H1 (cell line): Measurements from ENCODE around the gene SRMS. TPM values are rescaled to one million over a fixed set of nuclear protein-coding genes. Genes with fewer than 3 reads are reported as not detected.

Source experiments
- CTCF ChIA-PET: fragments of 300-600 bp; sonication (Branson Sonifier 250); formaldehyde crosslinking; loops from one replicate; lab custom pipeline; 2021; ENCODE audit not compliant: partially characterized antibody; lab: Charles Lee
- POLR2A ChIA-PET: fragments of 300-600 bp; sonication (Branson Sonifier 250); formaldehyde crosslinking; loops from one replicate; lab custom pipeline; 2021; ENCODE audit warnings: inconsistent platforms; ENCODE audit not compliant: partially characterized antibody; lab: Charles Lee
- DNase-seq, 2 experiments: peaks; one replicate each; pipeline versions ENCODE4 v3.0.0 to v3.0.0-alpha.2; 2010 to 2022; ENCODE audit warnings: low spot score in 2 of 2, low read depth in 1 of 2, mixed read lengths in 1 of 2
- FAIRE-seq: peaks from 2 replicates; lab custom pipeline; 2011; peaks lifted over from hg19 to GRCh38; lab: Jason Lieb, UNC
- H2AFZ ChIP-seq: 2 replicates; pipeline ENCODE4 v1.8.1; 2012; ENCODE audit warnings: low read length, inconsistent platforms
- H2AK5ac ChIP-seq: 2 replicates; pipeline ENCODE4 v1.6.1; 2013; ENCODE audit warnings: low read depth, low read length
- H2BK120ac ChIP-seq: replicated peaks from 2 replicates; pipeline ENCODE3; 2013; ENCODE audit warnings: low read depth, low read length, inconsistent platforms
- H2BK12ac ChIP-seq: 2 replicates; pipeline ENCODE4 v1.6.1; 2013; ENCODE audit warnings: low read depth, low read length
- H2BK15ac ChIP-seq: 2 replicates; pipeline ENCODE4 v1.6.1; 2013; ENCODE audit warnings: low read length
- H2BK20ac ChIP-seq: 2 replicates; pipeline ENCODE4 v1.6.1; 2013; ENCODE audit warnings: low read length
- H2BK5ac ChIP-seq: 2 replicates; pipeline ENCODE4 v1.6.1; 2013; ENCODE audit warnings: low read depth, low read length
- H3K14ac ChIP-seq: 2 replicates; pipeline ENCODE4 v1.6.1; 2013; ENCODE audit warnings: inconsistent platforms; ENCODE audit not compliant: insufficient read length
- H3K18ac ChIP-seq: 2 replicates; pipeline ENCODE4 v1.6.1; 2013; ENCODE audit warnings: low read length; ENCODE audit errors: extremely low read depth
- H3K23ac ChIP-seq: 2 replicates; pipeline ENCODE4 v1.6.1; 2013; ENCODE audit warnings: inconsistent platforms; ENCODE audit not compliant: insufficient read length
- H3K23me2 ChIP-seq: 2 replicates; pipeline ENCODE4 v1.6.1; 2013; ENCODE audit warnings: low read depth, low read length
- H3K27ac ChIP-seq: 2 replicates; pipeline ENCODE4 v1.6.1; 2011; ENCODE audit warnings: low read depth, low read length, inconsistent platforms
- H3K27me3 ChIP-seq, 4 experiments: replicated peaks in 1 of 4; 1 replicate in 1 of 4; 2 replicates in 3 of 4; pipeline versions ENCODE4 v1.6.1 to v1.8.1; 2011 to 2013; ENCODE audit warnings: low read length in 3 of 4, mild to moderate bottlenecking in 3 of 4, inconsistent platforms in 2 of 4, mixed read lengths in 2 of 4, moderate library complexity in 1 of 4; ENCODE audit not compliant: control insufficient read depth in 3 of 4, insufficient read depth in 3 of 4; ENCODE audit errors: extremely low read depth in 1 of 4
- H3K36me3 ChIP-seq, 4 experiments: 2 replicates each; pipeline versions ENCODE4 v1.6.1 to v1.8.1; 2011 to 2013; ENCODE audit warnings: mild to moderate bottlenecking in 4 of 4, low read length in 3 of 4, moderate library complexity in 2 of 4, control low read depth in 1 of 4, inconsistent platforms in 1 of 4; ENCODE audit not compliant: insufficient read depth in 4 of 4, control insufficient read depth in 2 of 4
- H3K4ac ChIP-seq: replicated peaks from 2 replicates; pipeline ENCODE3; 2013; ENCODE audit warnings: low read length, low read depth, mixed read lengths, inconsistent platforms; ENCODE audit not compliant: insufficient read length
- H3K4me1 ChIP-seq, 4 experiments: replicated peaks in 1 of 4; 1 replicate in 1 of 4; 2 replicates in 3 of 4; pipeline versions ENCODE4 v1.6.1 to v1.8.1; 2011 to 2013; ENCODE audit warnings: low read length in 3 of 4, inconsistent platforms in 2 of 4, mixed read lengths in 1 of 4; ENCODE audit not compliant: insufficient read depth in 4 of 4, control insufficient read depth in 3 of 4
- H3K4me2 ChIP-seq, 2 experiments: 2 replicates each; pipeline versions ENCODE4 v1.6.1 to v1.8.1; 2011 to 2013; ENCODE audit warnings: low read depth in 2 of 2, low read length in 2 of 2, control low read depth in 1 of 2, inconsistent platforms in 1 of 2, mild to moderate bottlenecking in 1 of 2; ENCODE audit not compliant: insufficient read depth in 1 of 2
- H3K4me3 ChIP-seq, 4 experiments: fragments of 200-600, 300-600 bp in 1 of 4; sonication (generic), shearing (Covaris generic), sonication (Bioruptor Twin) in 1 of 4; 2 replicates each; pipeline versions ENCODE4 v1.5.1 to v1.8.1; 2011 to 2016; ENCODE audit warnings: low read length in 4 of 4, low read depth in 3 of 4, control low read depth in 2 of 4, inconsistent platforms in 2 of 4, mild to moderate bottlenecking in 2 of 4, mixed read lengths in 1 of 4, moderate library complexity in 1 of 4; ENCODE audit not compliant: insufficient read depth in 2 of 4; ENCODE audit errors: extremely low read depth in 1 of 4
- H3K56ac ChIP-seq: replicated peaks from 2 replicates; pipeline ENCODE3; 2013; ENCODE audit warnings: low read depth, mild to moderate bottlenecking, mixed read lengths, low read length, inconsistent platforms; ENCODE audit not compliant: insufficient read length
- H3K79me1 ChIP-seq: 2 replicates; pipeline ENCODE4 v1.6.1; 2013; ENCODE audit warnings: low read depth, low read length, control low read depth
- H3K79me2 ChIP-seq, 2 experiments: 2 replicates each; pipeline versions ENCODE4 v1.6.1 to v1.8.1; 2012 to 2013; ENCODE audit warnings: low read length in 2 of 2, mild to moderate bottlenecking in 2 of 2, inconsistent platforms in 1 of 2; ENCODE audit not compliant: insufficient read depth in 2 of 2, control insufficient read depth in 1 of 2
- H3K9ac ChIP-seq, 4 experiments: replicated peaks in 1 of 4; 1 replicate in 1 of 4; 2 replicates in 3 of 4; pipeline versions ENCODE4 v1.6.1 to v1.8.1; 2011 to 2013; ENCODE audit warnings: low read depth in 3 of 4, low read length in 3 of 4, control low read depth in 2 of 4, mild to moderate bottlenecking in 2 of 4, moderate library complexity in 2 of 4, inconsistent platforms in 1 of 4; ENCODE audit errors: extremely low read depth in 1 of 4
- H3K9me3 ChIP-seq, 2 experiments: 2 replicates each; pipeline versions ENCODE4 v1.6.1 to v1.8.1; 2012 to 2013; ENCODE audit warnings: mild to moderate bottlenecking in 2 of 2, moderate library complexity in 2 of 2, control low read depth in 1 of 2, inconsistent platforms in 1 of 2, low read depth in 1 of 2, low read length in 1 of 2, mixed read lengths in 1 of 2; ENCODE audit not compliant: insufficient read depth in 2 of 2
- H4K20me1 ChIP-seq, 2 experiments: replicated peaks in 1 of 2; 2 replicates each; pipeline versions ENCODE3 to v1.8.1; 2011 to 2013; ENCODE audit warnings: inconsistent platforms in 2 of 2, low read length in 2 of 2, mild to moderate bottlenecking in 1 of 2; ENCODE audit not compliant: insufficient read depth in 2 of 2, control insufficient read depth in 1 of 2
- H4K5ac ChIP-seq: 2 replicates; pipeline ENCODE4 v1.6.1; 2013; ENCODE audit warnings: low read length, low read depth, mixed read lengths, inconsistent platforms; ENCODE audit not compliant: insufficient read length
- H4K8ac ChIP-seq: 2 replicates; pipeline ENCODE4 v1.8.0; 2013; ENCODE audit warnings: mild to moderate bottlenecking, moderate library complexity, low read length, inconsistent platforms; ENCODE audit not compliant: insufficient read depth; ENCODE audit errors: extremely low read depth
- H4K91ac ChIP-seq: replicated peaks from 2 replicates; pipeline ENCODE3; 2013; ENCODE audit warnings: low read length, mixed read lengths, inconsistent platforms; ENCODE audit not compliant: insufficient read length
- GABPA ChIP-seq: IDR thresholded peaks from 2 replicates; pipeline ENCODE4 v1.6.1; 2011; ENCODE audit warnings: mild to moderate bottlenecking, low read length, moderate library complexity, borderline replicate concordance; ENCODE audit not compliant: insufficient read depth
- HDAC2 ChIP-seq, 2 experiments: fragments of 300-600 bp in 1 of 2; sonication (generic) in 1 of 2; IDR thresholded peaks; 2 replicates each; pipeline ENCODE4 v1.6.1; 2011 to 2012; ENCODE audit warnings: low read depth in 2 of 2, low read length in 2 of 2, mild to moderate bottlenecking in 2 of 2, moderate library complexity in 2 of 2, borderline replicate concordance in 1 of 2, inconsistent platforms in 1 of 2
- KDM4A ChIP-seq: IDR thresholded peaks from one replicate; pipeline ENCODE4 v1.7.1; 2012; ENCODE audit warnings: low read depth, mild to moderate bottlenecking, moderate library complexity, low read length, inconsistent platforms; ENCODE audit not compliant: severe bottlenecking
- NANOG ChIP-seq: IDR thresholded peaks from 2 replicates; pipeline ENCODE4 v1.6.1; 2011; ENCODE audit warnings: low read length, low read depth, mild to moderate bottlenecking, inconsistent platforms; ENCODE audit not compliant: insufficient read depth, poor library complexity, severe bottlenecking
- RBBP5 ChIP-seq: IDR thresholded peaks from 2 replicates; pipeline ENCODE4 v1.7.1; 2012; ENCODE audit warnings: low read depth, mild to moderate bottlenecking, inconsistent platforms, low read length, moderate library complexity, borderline replicate concordance
- SIN3A ChIP-seq, 2 experiments: IDR thresholded peaks in 1 of 2; conservative IDR thresholded peaks in 1 of 2; 2 replicates each; pipeline ENCODE4 v1.6.1; 2011 to 2012; ENCODE audit warnings: low read length in 2 of 2, improper control_type of control experiment in 1 of 2, low read depth in 1 of 2, mild to moderate bottlenecking in 1 of 2
- SRF ChIP-seq: IDR thresholded peaks from 2 replicates; pipeline ENCODE4 v1.6.1; 2011; ENCODE audit warnings: mild to moderate bottlenecking, low read depth, low read length, moderate library complexity
- SUZ12 ChIP-seq: fragments of 200-600 bp; sonication (generic); IDR thresholded peaks from 2 replicates; pipeline ENCODE4 v1.6.1; 2012; ENCODE audit warnings: mild to moderate bottlenecking, inconsistent platforms, low read length, moderate library complexity, mixed read lengths
- TAF1 ChIP-seq: IDR thresholded peaks from 2 replicates; pipeline ENCODE4 v1.6.1; 2011; ENCODE audit warnings: mild to moderate bottlenecking, low read depth, low read length
- USF2 ChIP-seq: IDR thresholded peaks from 2 replicates; pipeline ENCODE4 v1.6.1; 2011; ENCODE audit warnings: low read length, improper control_type of control experiment
- WGBS, 2 experiments: shearing (Covaris generic) in 1 of 2; methylation state at CpG; one replicate each; pipeline versions ENCODE4 v1.1.6 to v1.1.7; 2013 to 2015; ENCODE audit warnings: low lambda C conversion rate in 2 of 2, mixed read lengths in 2 of 2, inconsistent platforms in 1 of 2, low coverage in 1 of 2, missing lambda C conversion rate in 1 of 2; ENCODE audit not compliant: insufficient replicate concordance in 2 of 2, insufficient coverage in 1 of 2, insufficient read length in 1 of 2; ENCODE audit errors: extremely low coverage in 1 of 2, missing lambda C conversion rate in 1 of 2; 5-methylcytosine and 5-hydroxymethylcytosine counted together
- polyA plus RNA-seq, 7 experiments: library from polyadenylated mRNA; depleted of rRNA in 3 of 7; stranded (reverse) in 5 of 7; unstranded in 2 of 7; fragments of >200 nt in 5 of 7; fragments of 200-250 nt in 2 of 7; gene quantifications; 1 replicate in 5 of 7; 2 replicates in 1 of 7; 4 replicates in 1 of 7; pipeline versions ENCODE4 v1.2.1 to v1.2.3, GENCODE V29; 2011 to 2013; ENCODE audit warnings: missing spikeins in 2 of 7, mixed read lengths in 2 of 7
- total RNA-seq: library from RNA; stranded (reverse); fragmentation: NEBNext Ultra II Directional; extraction: Animal tissue kit (Norgen Biotek cat#: 25700); gene quantifications from 2 replicates; pipeline ENCODE4 v1.2.1, GENCODE V29; 2021

SRMS gene
- total and polyA plus RNA-seq, 2 of the 8 experiments (the other 6 are each of a cell fraction or from before 2014, with no cell fraction given), result 0.39 to 0.76 TPM

- Histone ChIP-seq H3K27me3 (no peaks in the 10 kb centered on the region), H2BK120ac (no peak overlapping the region), H4K91ac (no peak overlapping the region), H3K14ac (no peak overlapping the region), H3K4ac (no peak overlapping the region), H4K8ac (no peak overlapping the region; the same call in 1 of the 2 replicates), H2AK5ac (no peak overlapping the region), H2BK15ac (no peak overlapping the region), H3K23me2 (no peaks in the 10 kb centered on the region), H3K23ac (no peak overlapping the region), H3K4me1 (no peaks in the 10 kb centered on the region), H3K56ac (no peak overlapping the region), H3K4me2 (no peak overlapping the region), H3K18ac (no peak overlapping the region), H2BK12ac (no peak overlapping the region), H3K79me1 (no peaks in the 10 kb centered on the region), H3K9ac (no peak overlapping the region), H2AFZ (no peak overlapping the region), H3K79me2 (no peaks in the 10 kb centered on the region), H4K20me1 (no peaks in the 10 kb centered on the region), H3K27ac (no peak overlapping the region), H2BK20ac (no peak overlapping the region), H4K5ac (no peak overlapping the region), H3K4me3 (no peak overlapping the region), H3K9me3 (no peaks in the 10 kb centered on the region), H3K36me3 (no peaks in the 10 kb centered on the region; a peak in 4 of 8 replicates), H2BK5ac (no peak overlapping the region)
- POLR2A ChIA-PET, result interaction anchor here (0.8 to 3.4 kb wide), 5 partner anchors 8 to 45 kb away, joined by 3 to 12 read pairs (median 3); partner anchors contain the start of genes HELZ2 and PPDPF
- DNase-seq (no peak), FAIRE-seq (no peak)
- CTCF ChIA-PET, result interaction anchor here (0.6 to 1.7 kb wide), 5 partner anchors 8 to 136 kb away, joined by 3 to 4 read pairs (median 3); no protein-coding TSS in a partner anchor
- no peak for TF ChIP-seq NANOG
- TF ChIP-seq SRF, result no peak
- no peak for TF ChIP-seq TAF1
- no peak for TF ChIP-seq RBBP5
- no peak for TF ChIP-seq HDAC2 (IDR thresholded peaks at IDR 0.05; ENCODE audit: borderline replicate concordance in 1 of 2, low read depth in 2 of 2, low read length in 2 of 2)
- no peak for TF ChIP-seq GABPA
- TF ChIP-seq USF2, result no peak
- TF ChIP-seq KDM4A, result no peak
- no peak for TF ChIP-seq SUZ12
- TF ChIP-seq SIN3A (conservative IDR thresholded peaks at IDR 0.05 in 1 of 2, IDR thresholded peaks at IDR 0.05 in 1 of 2; ENCODE audit: low read depth in 1 of 2, low read length in 2 of 2), result no peak
- WGBS, 2 experiments, result 92% methylated on average over 38 of the region's 43 CpGs; no CpG with 5 or more reads in 1 of the 2 experiments
Observed at GRCh38 chr20:63565699-63566335, 18.3 kb upstream of the SRMS start.
